ENCODE results near the gene EXOSC7. TPM values are rescaled to one million over a fixed set of nuclear protein-coding genes. Genes with fewer than 3 reads are reported as not detected.

EXOSC7 gene
- total and polyA plus RNA-seq, 9 of the 15 experiments (the other 6 are each of a cell fraction or from before 2014, with no cell fraction given): 88.5 to 237 (median 112) TPM

- intact Hi-C loops (cut with micrococcal nuclease) (loop anchor here (5.0 kb wide), 1 partner anchor 103 kb away; no protein-coding TSS in a partner anchor), in situ Hi-C loops (cut with MboI) (no loop called here)
- Histone ChIP-seq H3K9ac (ENCODE audit: insufficient read depth in 1 of 2, low read depth in 2 of 2, low read length in 2 of 2) (no peak overlapping the region), H3K36me3 (ENCODE audit: control insufficient read depth, insufficient read depth, low read length) (no peaks in the 10 kb centered on the region), H3K4me3 (no peak overlapping the region), H3K79me2 (ENCODE audit: control insufficient read depth, insufficient read depth, low read length) (no peaks in the 10 kb centered on the region), H3K27me3 (ENCODE audit: control insufficient read depth in 2 of 2, insufficient read depth in 2 of 2, low read length in 2 of 2) (no peaks in the 10 kb centered on the region), H3K4me1 (replicated peaks in 1 of 2; ENCODE audit: control insufficient read depth in 2 of 2, insufficient read depth in 2 of 2, low read length in 2 of 2) (peaks cover 4 to 5% of the 10 kb centered on the region in 2 experiments; a peak in 2 of 5 replicates), H3K9me3 (replicated peaks; ENCODE audit: control insufficient read depth, insufficient read depth, low read depth, low read length) (no peaks in the 10 kb centered on the region), H3K9me1 (ENCODE audit: control insufficient read depth, insufficient read depth, low read length) (no peaks in the 10 kb centered on the region), H2AFZ (ENCODE audit: low read depth, low read length) (no peak overlapping the region), H4K20me1 (replicated peaks; ENCODE audit: control insufficient read depth, insufficient read depth, low read length) (0 out of 2 replicates have a peak, but pooled peaks cover 5% of the 10 kb centered on the region), H3K27ac (ENCODE audit: extremely low read depth, low read depth, low read length) (no peak overlapping the region), H3K4me2 (ENCODE audit: insufficient read depth, low read length) (no peak overlapping the region)
- TF ChIP-seq TAF15 (IDR thresholded peaks at IDR 0.05; ENCODE audit: low read depth, low read length) (no peak), SPI1 (IDR thresholded peaks at IDR 0.05; ENCODE audit: borderline replicate concordance, low read depth, low read length) (peak; percentile 50; the same call in 1 of the 2 replicates), TRIM25 (IDR thresholded peaks at IDR 0.05; ENCODE audit: borderline replicate concordance) (no peak)
- WGBS (ENCODE audit: insufficient coverage, low coverage, missing lambda C conversion rate): 50% methylated on average over 8 of the region's 8 CpGs
- no TSS peak for BruUV-seq (replicated peaks)
- no peak for ATAC-seq
- no peak for DNase-seq (ENCODE audit: extremely low read depth in 1 of 4, low spot score in 3 of 4)
- FAIRE-seq: peak; percentile 57
- CTCF ChIA-PET (ENCODE audit: low intra/inter-chr PET ratio): no interaction called here
- POLR2A ChIA-PET: no interaction called here
These were observed 44.5 kb downstream of the EXOSC7 start for GRCh38 chr3:45020534-45020933.

Data from K562 (cell line).